Upper lobe of left lung (tissue), 4 donors: Measurements from ENCODE around the gene PIRT.
"Not testable (repeated sequence)": the region's sequence is repeated elsewhere in the genome, so short reads cannot be mapped to it uniquely, and the experiment has no call there.

Experiments
- POLR2A ChIP-seq, 4 donors: fragments of 450-650 bp; IDR thresholded peaks; one replicate each; pipeline ENCODE4 v1.5.1; 2016 to 2017; ENCODE audit warnings: antibody characterized with exemption in 4 of 4, mild to moderate bottlenecking in 2 of 4
- POLR2AphosphoS5 ChIP-seq, 2 donors: sonication (generic); formaldehyde crosslinking; IDR thresholded peaks; one replicate each; pipeline ENCODE4 v1.5.1; 2017; ENCODE audit warnings: antibody characterized with exemption in 2 of 2

- TF ChIP-seq POLR2A, POLR2AphosphoS5 (IDR thresholded peaks at IDR 0.05): not testable (repeated sequence)
Measured at GRCh38 chr17:10846636-10847035, 8.7 kb upstream of the PIRT start.
